HG03460 (cell line): ENCODE data around the gene KRT81.
"Not testable (repeated sequence)": the region's sequence is repeated elsewhere in the genome, so short reads cannot be mapped to it uniquely, and the experiment has no call there.

ENCODE experiments used
- ATAC-seq: cut with Tn5 transposase; IDR thresholded peaks from one replicate; pipeline ENCODE4 v1.9.1; 2021; ENCODE audit not compliant: unreplicated experiment

KRT81 gene

GRCh38 chr12:52245259-52245961, 45.9 kb downstream of the KRT81 start:
- no peak for ATAC-seq

GRCh38 chr12:52244615-52244994, 46.7 kb downstream of the KRT81 start:
- peak; percentile 8 for ATAC-seq

- ATAC-seq: peak; percentile 93
These were observed 47.3 kb downstream of the KRT81 start for GRCh38 chr12:52243856-52244614.

- ATAC-seq: no peak
These were observed 48.0 kb downstream of the KRT81 start for GRCh38 chr12:52243259-52243855.

GRCh38 chr12:52242442-52243258, 48.7 kb downstream of the KRT81 start:
- no peak for ATAC-seq

- no peak for ATAC-seq
These were observed 50.0 kb downstream of the KRT81 start for GRCh38 chr12:52241205-52241842.

GRCh38 chr12:52240247-52240646, 51.1 kb downstream of the KRT81 start:
- not testable (repeated sequence) for ATAC-seq

GRCh38 chr12:52239767-52240166, 51.6 kb downstream of the KRT81 start:
- ATAC-seq: no peak

GRCh38 chr12:52238916-52239646, 52.3 kb downstream of the KRT81 start:
- ATAC-seq: no peak

- no peak for ATAC-seq
These were observed 53.0 kb downstream of the KRT81 start for GRCh38 chr12:52238207-52238840.

GRCh38 chr12:52236386-52237050, 54.8 kb downstream of the KRT81 start:
- ATAC-seq: no peak
